ENCODE measurements around the gene ADAMTS6. TPM values are rescaled to one million over a fixed set of nuclear protein-coding genes. Genes with fewer than 3 reads are reported as not detected.

Gene ADAMTS6
- polyA plus RNA-seq, 2 of the 4 experiments (the other 2 are of a cell fraction), result 0.22 to 0.66 TPM

GRCh38 chr5:65108786-65109743 lies 372.7 kb downstream of the ADAMTS6 start (continued):
- TF ChIP-seq MAX (IDR thresholded peaks at IDR 0.05), result no peak
- TF ChIP-seq BHLHE40 (IDR thresholded peaks at IDR 0.05; ENCODE audit: low read depth, low read length), result no peak
- no peak for TF ChIP-seq ESRRA (IDR thresholded peaks at IDR 0.05; ENCODE audit: borderline replicate concordance, low read length)
- no peak for TF ChIP-seq CBX8 (IDR thresholded peaks at IDR 0.05)

GRCh38 chr5:65105301-65105700 lies 376.4 kb downstream of the ADAMTS6 start:
- TF ChIP-seq CEBPB (IDR thresholded peaks at IDR 0.05) (no peak), CHD4 (IDR thresholded peaks at IDR 0.05; ENCODE audit: borderline replicate concordance) (no peak), BHLHE40 (IDR thresholded peaks at IDR 0.05; ENCODE audit: low read depth, low read length) (no peak), ZFP36 (IDR thresholded peaks at IDR 0.05; ENCODE audit: borderline replicate concordance, partially characterized antibody) (no peak), RNF2 (IDR thresholded peaks at IDR 0.05; ENCODE audit: borderline replicate concordance, low read depth) (no peak), HEYL (CRISPR knock-in tag; IDR thresholded peaks at IDR 0.05) (no peak), SREBF2 (IDR thresholded peaks at IDR 0.05) (no peak), FOXS1 (CRISPR knock-in tag; IDR thresholded peaks at IDR 0.05) (no peak), REST (IDR thresholded peaks at IDR 0.05) (no peak), CHD2 (IDR thresholded peaks at IDR 0.05; ENCODE audit: low read length, partially characterized antibody) (no peak), ZSCAN20 (CRISPR knock-in tag; IDR thresholded peaks at IDR 0.05) (no peak), RAD21 (conservative IDR thresholded peaks at IDR 0.05 in 1 of 2, IDR thresholded peaks at IDR 0.05 in 1 of 2) (no peak), E2F6 (IDR thresholded peaks at IDR 0.05; ENCODE audit: borderline replicate concordance, low read depth) (no peak)
- 83% methylated on average over 4 of the region's 4 CpGs for WGBS (ENCODE audit: missing lambda C conversion rate)
- Histone ChIP-seq H3K4me1 (peaks cover 3% of the 10 kb centered on the region; the same call in 1 of the 3 replicates), H3K27ac (no peak overlapping the region), H3K4me3 (no peak overlapping the region), H3K4me2 (no peak overlapping the region), H3K9me3 (no peaks in the 10 kb centered on the region)
- DNase-seq (ENCODE audit: low read depth in 1 of 2, low spot score in 1 of 2) (no peak), ATAC-seq (no peak), FAIRE-seq (no peak)
- CTCF ChIA-PET, result interaction anchor here (0.7 to 2.2 kb wide), 3 partner anchors 8 to 378 kb away, joined by 3 to 9 read pairs (median 3); no protein-coding TSS in a partner anchor
- POLR2A ChIA-PET, result no interaction called here

GRCh38 chr5:65104831-65105230 lies 376.9 kb downstream of the ADAMTS6 start:
- no peak for FAIRE-seq
- DNase-seq (ENCODE audit: low read depth in 1 of 2, low spot score in 1 of 2), result no peak
- 74% methylated on average over 2 of the region's 2 CpGs for WGBS (ENCODE audit: missing lambda C conversion rate)
- no peak for ATAC-seq
- ChIA-PET CTCF (interaction anchor here (0.6 to 2.2 kb wide), 5 partner anchors 9 to 379 kb away, joined by 3 to 9 read pairs (median 3); no protein-coding TSS in a partner anchor), POLR2A (no interaction called here)
- Histone ChIP-seq H3K4me3 (no peak overlapping the region), H3K27ac (no peak overlapping the region), H3K4me1 (peaks cover 3% of the 10 kb centered on the region; the same call in 1 of the 3 replicates), H3K9me3 (no peaks in the 10 kb centered on the region), H3K4me2 (no peak overlapping the region)
- TF ChIP-seq SREBF2 (IDR thresholded peaks at IDR 0.05) (no peak), ELK1 (IDR thresholded peaks at IDR 0.05; ENCODE audit: low read depth, low read length) (no peak), BHLHE40 (IDR thresholded peaks at IDR 0.05; ENCODE audit: low read depth, low read length) (no peak), RAD21 (conservative IDR thresholded peaks at IDR 0.05 in 1 of 2, IDR thresholded peaks at IDR 0.05 in 1 of 2) (no peak), PHF8 (IDR thresholded peaks at IDR 0.05; ENCODE audit: borderline replicate concordance, low read depth) (no peak), KDM1A (IDR thresholded peaks at IDR 0.05; ENCODE audit: low read depth) (no peak), NR3C1 (IDR thresholded peaks at IDR 0.05) (no peak), ZNF302 (CRISPR knock-in tag; IDR thresholded peaks at IDR 0.05) (no peak), HMGXB4 (CRISPR knock-in tag; IDR thresholded peaks at IDR 0.05; ENCODE audit: borderline replicate concordance) (no peak), USF2 (IDR thresholded peaks at IDR 0.05) (no peak), HDAC2 (IDR thresholded peaks at IDR 0.05) (no peak), MAFK (IDR thresholded peaks at IDR 0.05; ENCODE audit: partially characterized antibody) (no peak)
